ENCODE data around the gene SNX7.

DNA sequence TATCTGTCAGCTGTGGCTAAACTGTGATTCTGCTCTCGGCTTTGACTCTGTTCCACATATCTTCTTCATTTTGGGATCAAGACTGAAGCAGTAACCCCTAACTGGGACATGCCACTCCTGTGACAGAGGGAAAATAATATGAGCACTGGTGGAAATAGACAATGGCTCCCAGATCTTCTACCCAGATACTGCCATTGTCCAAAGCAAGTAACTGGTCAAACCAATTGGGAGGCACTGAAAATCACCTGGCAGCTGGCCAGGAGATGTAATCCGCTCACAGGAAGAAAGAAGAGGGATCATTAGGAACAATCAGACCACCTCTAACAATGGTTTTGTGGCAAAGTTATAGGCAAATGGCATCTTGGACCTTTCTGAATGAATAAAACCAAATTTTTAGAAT is 10.7 kb downstream of the SNX7 start:
- TF ChIP-seq, protein P1, sequence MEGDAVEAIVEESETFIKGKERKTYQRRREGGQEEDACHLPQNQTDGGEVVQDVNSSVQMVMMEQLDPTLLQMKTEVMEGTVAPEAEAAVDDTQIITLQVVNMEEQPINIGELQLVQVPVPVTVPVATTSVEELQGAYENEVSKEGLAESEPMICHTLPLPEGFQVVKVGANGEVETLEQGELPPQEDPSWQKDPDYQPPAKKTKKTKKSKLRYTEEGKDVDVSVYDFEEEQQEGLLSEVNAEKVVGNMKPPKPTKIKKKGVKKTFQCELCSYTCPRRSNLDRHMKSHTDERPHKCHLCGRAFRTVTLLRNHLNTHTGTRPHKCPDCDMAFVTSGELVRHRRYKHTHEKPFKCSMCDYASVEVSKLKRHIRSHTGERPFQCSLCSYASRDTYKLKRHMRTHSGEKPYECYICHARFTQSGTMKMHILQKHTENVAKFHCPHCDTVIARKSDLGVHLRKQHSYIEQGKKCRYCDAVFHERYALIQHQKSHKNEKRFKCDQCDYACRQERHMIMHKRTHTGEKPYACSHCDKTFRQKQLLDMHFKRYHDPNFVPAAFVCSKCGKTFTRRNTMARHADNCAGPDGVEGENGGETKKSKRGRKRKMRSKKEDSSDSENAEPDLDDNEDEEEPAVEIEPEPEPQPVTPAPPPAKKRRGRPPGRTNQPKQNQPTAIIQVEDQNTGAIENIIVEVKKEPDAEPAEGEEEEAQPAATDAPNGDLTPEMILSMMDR (IDR thresholded peaks at IDR 0.05; ENCODE audit: insufficient read depth, low read depth, low read length) = no peak
- TF ChIP-seq EZH2 (IDR thresholded peaks at IDR 0.05; ENCODE audit: insufficient read depth, low read length) = no peak
